ENCODE measurements around the gene KIF3B.
"Not testable (repeated sequence)": the region's sequence is repeated elsewhere in the genome, so short reads cannot be mapped to it uniquely, and the experiment has no call there.

Gene KIF3B

GRCh38 chr20:32249030-32249738 lies 28.3 kb upstream of the KIF3B start:
- DNase-seq: no peak

DNA sequence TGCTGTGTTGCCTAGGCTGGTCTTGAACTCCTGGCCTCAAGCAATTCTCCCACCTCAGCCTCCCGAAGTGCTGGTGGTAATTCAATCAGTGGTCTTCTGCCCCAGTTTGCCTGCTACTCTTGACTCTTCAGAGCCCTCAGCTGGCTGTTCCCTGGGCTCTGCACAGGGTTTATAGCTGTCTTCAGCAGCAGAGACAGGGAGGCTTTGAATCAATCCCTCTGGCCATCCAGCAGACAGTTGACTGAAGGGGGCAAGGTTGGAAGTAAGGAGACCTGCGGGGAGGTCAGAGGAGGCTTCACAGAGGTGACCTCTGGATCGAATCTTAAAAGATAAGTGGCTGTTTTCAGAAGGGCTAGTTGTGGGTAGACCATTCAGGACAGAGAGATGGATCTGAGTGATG lies 26.0 kb upstream of the KIF3B start:
- no peak for DNase-seq

GRCh38 chr20:32252189-32252588 lies 25.3 kb upstream of the KIF3B start:
- DNase-seq: no peak

- DNase-seq: not testable (repeated sequence)
These were observed 16.5 kb upstream of the KIF3B start for GRCh38 chr20:32260973-32261372.

DNA sequence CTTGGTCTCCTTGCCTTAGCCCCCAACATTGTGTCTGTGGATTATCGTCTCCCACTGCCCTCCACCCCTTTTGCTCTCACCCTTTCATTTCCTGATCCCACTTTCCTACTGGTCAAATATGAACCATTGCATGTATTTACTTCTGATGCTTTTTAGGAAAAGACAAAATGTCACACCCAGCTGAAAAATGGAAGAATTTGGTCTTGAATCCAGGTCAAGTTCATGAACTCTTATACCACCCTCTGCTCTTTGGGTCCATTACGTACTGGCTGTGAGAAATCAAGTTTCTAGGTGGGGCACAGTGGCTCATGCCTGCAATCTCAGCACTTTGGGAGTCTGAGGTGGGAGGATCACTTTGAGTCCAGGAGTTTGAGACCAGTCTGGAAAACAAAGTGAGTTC lies 15.8 kb upstream of the KIF3B start:
- no peak for DNase-seq

DNA sequence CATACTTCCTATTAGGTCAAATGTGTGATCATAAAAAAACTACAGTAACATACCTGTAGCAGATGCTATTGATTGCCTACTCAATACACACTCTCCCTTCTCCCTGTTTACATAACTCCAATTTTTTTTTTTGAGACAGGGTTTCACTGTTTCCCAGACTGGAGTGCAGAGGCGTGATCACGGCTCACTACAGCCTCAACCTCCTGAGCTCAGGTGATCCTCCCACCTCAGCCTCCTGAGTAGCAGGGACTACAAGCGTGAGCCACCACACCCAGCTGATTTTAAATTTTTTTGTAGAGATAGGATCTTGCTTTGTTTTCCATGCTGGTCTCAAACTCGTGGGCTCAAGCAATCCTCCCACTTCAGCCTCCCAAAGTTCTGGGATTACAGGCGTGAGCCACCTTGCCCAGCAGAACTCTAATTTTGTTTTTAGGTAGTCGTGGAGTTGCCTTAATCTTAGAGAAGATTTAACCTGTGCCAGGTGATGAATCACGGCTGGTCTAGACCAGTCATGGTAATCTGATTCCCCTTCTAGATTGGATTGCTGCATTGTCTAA lies 14.0 kb upstream of the KIF3B start:
- no peak for DNase-seq

DNA sequence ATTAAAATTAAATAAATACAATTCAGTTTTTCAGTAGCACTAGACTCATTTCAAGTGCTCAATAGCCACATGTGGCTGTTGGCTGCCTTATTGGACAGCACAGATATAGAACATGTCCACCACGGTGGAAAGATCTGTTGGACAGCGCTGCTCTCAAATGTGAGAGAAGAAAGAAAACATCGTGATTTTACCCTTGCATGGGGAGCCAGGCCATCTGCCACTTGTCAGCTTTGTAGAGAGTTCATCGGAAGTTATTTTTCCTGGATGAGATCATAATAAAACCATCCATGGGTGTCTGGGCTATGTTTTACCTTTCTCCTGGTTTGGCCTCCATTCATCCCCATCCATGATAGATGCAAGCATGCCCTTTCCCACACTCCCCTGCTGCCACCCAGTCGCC lies 5.8 kb upstream of the KIF3B start:
- DNase-seq: no peak

GRCh38 chr20:32274359-32274758 lies 3.1 kb upstream of the KIF3B start:
- no peak for DNase-seq

- DNase-seq: not testable (repeated sequence)
These were observed 2.3 kb upstream of the KIF3B start for GRCh38 chr20:32275163-32275562.

GRCh38 chr20:32278199-32278643 lies 770 bp downstream of the KIF3B start:
- no peak for DNase-seq

- DNase-seq: no peak
These were observed 4.3 kb downstream of the KIF3B start for GRCh38 chr20:32281711-32282110.

GRCh38 chr20:32282461-32282860 lies 5.0 kb downstream of the KIF3B start:
- peak; percentile 91 for DNase-seq

GRCh38 chr20:32285082-32285620 lies 7.7 kb downstream of the KIF3B start:
- no peak for DNase-seq

- no peak for DNase-seq
These were observed 8.3 kb downstream of the KIF3B start for GRCh38 chr20:32285621-32286371.

GRCh38 chr20:32287231-32287638 lies 9.8 kb downstream of the KIF3B start:
- no peak for DNase-seq

DNA sequence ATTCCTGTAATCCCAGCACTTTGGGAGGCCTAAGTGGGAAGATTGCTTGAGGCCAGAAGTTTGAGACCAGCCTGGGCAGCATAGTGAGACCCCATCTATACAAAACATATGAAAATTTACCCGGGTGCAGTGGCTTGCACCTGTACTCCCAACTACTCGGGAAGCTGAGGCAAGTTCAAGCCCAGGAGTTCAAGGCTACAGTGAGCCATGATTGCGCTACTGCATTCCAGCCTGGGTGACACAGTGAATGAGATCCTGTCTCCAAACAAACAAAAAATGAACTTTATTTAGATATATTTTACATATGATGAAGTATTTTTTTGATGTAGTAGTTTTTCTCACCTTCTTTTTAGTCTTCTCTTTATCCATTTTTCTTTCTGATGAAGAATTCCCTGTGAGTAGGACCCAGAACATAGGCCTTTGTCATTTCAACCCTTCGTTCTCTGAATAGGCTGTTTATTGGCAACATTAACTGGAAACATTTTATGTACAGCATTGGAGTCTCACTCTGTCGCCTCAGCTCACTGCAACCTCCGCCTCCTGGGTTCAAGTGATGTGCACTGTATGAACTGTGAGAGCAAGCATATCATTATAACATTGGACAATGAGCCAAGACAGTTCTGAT lies 10.9 kb downstream of the KIF3B start:
- no peak for DNase-seq

GRCh38 chr20:32289299-32289660 lies 11.8 kb downstream of the KIF3B start:
- not testable (repeated sequence) for DNase-seq

DNA sequence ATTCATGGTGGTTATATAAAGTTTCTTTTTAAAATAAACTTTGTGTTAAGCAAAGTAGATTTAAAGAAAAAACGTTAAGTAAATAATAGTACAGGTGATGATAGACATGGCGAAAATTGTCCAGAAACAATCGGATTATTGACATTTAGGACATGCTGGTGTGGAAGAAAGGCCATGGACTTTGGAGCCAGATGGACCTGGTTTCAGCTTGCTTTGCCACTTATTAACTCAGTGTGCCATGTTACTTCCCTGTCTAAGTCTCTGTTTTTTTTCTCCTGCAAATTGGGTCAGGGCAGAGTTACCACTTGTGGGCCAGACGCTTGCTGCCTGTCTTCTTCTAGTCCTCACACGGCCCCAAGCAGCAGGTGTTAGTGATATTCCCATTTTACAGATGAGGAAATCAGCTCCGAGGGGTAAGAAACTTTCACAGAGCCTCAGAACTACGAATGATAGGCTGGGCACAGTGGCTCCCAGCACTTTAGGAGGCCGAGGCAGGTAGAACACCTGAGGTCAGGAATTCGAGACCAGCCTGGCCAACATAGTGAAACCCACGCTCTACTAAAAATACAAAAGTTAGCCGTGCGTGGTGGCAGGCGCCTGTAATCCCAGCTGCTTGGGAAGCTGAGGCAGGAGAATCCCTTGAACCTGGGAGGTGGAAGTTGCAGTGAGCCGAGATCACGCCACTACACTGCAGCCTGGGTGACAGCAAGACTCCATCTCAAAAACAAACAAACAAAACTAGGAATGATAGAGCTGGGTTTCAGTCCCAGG lies 12.4 kb downstream of the KIF3B start:
- DNase-seq: no peak

DNA sequence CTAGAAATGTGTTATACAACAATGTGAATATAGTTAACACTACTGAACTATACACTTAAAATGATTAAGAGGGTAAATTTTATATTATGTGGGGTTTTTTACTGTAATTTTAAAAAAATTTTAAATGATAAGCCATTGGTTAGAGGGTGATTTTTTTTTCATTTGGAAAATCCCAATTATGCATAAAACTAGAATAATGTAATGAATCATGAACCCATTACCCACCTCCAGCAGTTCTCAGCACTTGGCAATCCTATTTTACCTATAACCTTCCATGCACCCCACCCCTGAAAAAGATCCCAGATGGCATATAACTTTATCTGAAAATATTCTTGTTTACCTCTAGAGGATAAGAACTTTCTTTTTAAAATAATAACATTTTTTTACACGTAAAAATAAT lies 13.7 kb downstream of the KIF3B start:
- no peak for DNase-seq

- DNase-seq: no peak
These were observed 15.1 kb downstream of the KIF3B start for GRCh38 chr20:32292548-32292947.

DNA sequence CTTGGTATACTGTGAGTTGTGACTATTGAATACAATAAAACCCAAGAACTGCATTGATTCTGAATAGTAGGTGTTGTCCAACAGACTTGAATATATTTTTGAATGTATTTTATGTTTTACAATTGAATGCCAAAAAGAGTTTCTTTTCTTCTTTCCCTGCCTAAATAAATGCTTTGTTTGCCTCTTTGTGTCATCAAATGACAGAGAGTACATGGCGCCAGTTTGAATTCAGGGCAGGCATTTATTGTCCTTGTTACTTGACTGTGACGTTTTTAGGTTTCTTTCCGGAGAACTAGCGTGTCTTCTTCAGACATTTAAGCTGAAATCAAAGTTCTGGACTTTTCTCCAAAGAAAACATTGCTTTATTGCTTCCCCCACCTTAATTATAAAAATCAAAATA lies 16.6 kb downstream of the KIF3B start:
- no peak for DNase-seq

DNA sequence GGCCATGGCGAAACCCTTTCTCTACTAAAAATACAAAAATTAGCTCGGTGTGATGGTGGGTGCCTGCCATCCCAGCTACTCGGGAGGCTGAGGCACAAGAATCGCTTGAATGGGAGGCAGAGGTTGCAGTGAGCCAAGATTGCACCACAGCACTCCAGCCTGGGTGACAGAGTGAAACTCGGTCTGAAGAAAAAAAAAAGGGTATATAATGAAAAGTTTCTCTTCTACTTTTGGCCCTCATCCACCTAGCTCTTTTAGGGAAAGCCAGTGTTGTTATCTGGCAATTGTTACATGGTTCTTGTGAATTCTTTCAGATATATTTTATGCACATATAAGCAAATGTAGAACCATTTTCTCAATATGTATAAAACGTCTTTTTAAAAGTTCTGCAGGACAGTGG lies 19.0 kb downstream of the KIF3B start:
- DNase-seq: no peak
